Fibroblast of lung (primary cell): ENCODE data around the gene DTX3L.

Source experiments
- EZH2 ChIP-seq: IDR thresholded peaks from 2 replicates; pipeline ENCODE4 v1.5.1; 2012; ENCODE audit warnings: low read length, control low read depth, mild to moderate bottlenecking; ENCODE audit errors: missing control alignments
- TF ChIP-seq, protein P1 (sequence below), 2 donors: IDR thresholded peaks in 1 of 2; conservative IDR thresholded peaks in 1 of 2; 1 replicate in 1 of 2; 2 replicates in 1 of 2; pipeline ENCODE4 v1.5.1; 2011 to 2012; ENCODE audit warnings: low read length in 2 of 2, control low read depth in 1 of 2, inconsistent platforms in 1 of 2, low read depth in 1 of 2, mild to moderate bottlenecking in 1 of 2

DNA sequence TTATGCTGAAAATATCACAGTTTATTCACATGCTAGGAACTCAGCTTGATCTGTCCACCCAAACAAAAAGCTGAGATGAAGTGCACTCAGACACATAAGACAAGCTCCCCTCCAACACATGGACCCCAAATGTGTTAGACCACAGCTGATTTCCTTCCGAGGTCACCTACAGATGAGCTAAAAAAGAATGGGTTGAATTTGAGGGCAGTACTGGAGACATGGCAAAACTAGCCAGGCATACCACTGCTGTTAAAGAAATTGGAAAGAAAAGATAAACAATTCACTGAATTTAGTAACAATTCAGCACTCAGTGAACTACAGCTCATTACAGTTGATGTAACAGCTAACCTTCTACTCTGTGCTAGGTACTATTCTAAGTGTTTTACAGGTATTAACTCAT, 15.5 kb upstream of the DTX3L start:
- TF ChIP-seq, protein P1, sequence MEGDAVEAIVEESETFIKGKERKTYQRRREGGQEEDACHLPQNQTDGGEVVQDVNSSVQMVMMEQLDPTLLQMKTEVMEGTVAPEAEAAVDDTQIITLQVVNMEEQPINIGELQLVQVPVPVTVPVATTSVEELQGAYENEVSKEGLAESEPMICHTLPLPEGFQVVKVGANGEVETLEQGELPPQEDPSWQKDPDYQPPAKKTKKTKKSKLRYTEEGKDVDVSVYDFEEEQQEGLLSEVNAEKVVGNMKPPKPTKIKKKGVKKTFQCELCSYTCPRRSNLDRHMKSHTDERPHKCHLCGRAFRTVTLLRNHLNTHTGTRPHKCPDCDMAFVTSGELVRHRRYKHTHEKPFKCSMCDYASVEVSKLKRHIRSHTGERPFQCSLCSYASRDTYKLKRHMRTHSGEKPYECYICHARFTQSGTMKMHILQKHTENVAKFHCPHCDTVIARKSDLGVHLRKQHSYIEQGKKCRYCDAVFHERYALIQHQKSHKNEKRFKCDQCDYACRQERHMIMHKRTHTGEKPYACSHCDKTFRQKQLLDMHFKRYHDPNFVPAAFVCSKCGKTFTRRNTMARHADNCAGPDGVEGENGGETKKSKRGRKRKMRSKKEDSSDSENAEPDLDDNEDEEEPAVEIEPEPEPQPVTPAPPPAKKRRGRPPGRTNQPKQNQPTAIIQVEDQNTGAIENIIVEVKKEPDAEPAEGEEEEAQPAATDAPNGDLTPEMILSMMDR (conservative IDR thresholded peaks at IDR 0.05 in 1 of 2, IDR thresholded peaks at IDR 0.05 in 1 of 2; ENCODE audit: low read depth in 1 of 2, low read length in 2 of 2), result no peak
- no peak for TF ChIP-seq EZH2
